Upper lobe of left lung (tissue), 4 donors: Measurements from ENCODE around the gene F7.

Experiments
- CTCF ChIP-seq, 6 experiments: fragments of 450-650 bp in 4 of 6; fragments of 200-600 bp in 2 of 6; sonication (generic) in 2 of 6; IDR thresholded peaks; one replicate each; pipeline ENCODE4 v1.5.1; 2016 to 2019; ENCODE audit warnings: antibody characterized with exemption in 6 of 6
- EP300 ChIP-seq, 4 donors: sonication (generic); formaldehyde crosslinking; IDR thresholded peaks; one replicate each; pipeline ENCODE4 v1.5.1; 2017; ENCODE audit warnings: antibody characterized with exemption in 4 of 4, control low read depth in 2 of 4
- POLR2A ChIP-seq, 4 donors: fragments of 450-650 bp; IDR thresholded peaks; one replicate each; pipeline ENCODE4 v1.5.1; 2016 to 2017; ENCODE audit warnings: antibody characterized with exemption in 4 of 4, mild to moderate bottlenecking in 2 of 4

- no peak for TF ChIP-seq CTCF (IDR thresholded peaks at IDR 0.05)
- no peak for TF ChIP-seq POLR2A (IDR thresholded peaks at IDR 0.05)
- TF ChIP-seq EP300 (IDR thresholded peaks at IDR 0.05), result no peak
Measured at GRCh38 chr13:113097651-113098050, 7.9 kb upstream of the F7 start.
